Vagina (tissue), 2 donors: ENCODE results near the gene CCDC117.
"Not testable (repeated sequence)": the region's sequence is repeated elsewhere in the genome, so short reads cannot be mapped to it uniquely, and the experiment has no call there.

Experiments
- POLR2A ChIP-seq, 2 donors: fragments of 450-650 bp; IDR thresholded peaks; one replicate each; pipeline ENCODE4 v1.6.1; 2017; ENCODE audit warnings: antibody characterized with exemption in 2 of 2, mild to moderate bottlenecking in 2 of 2, moderate library complexity in 2 of 2
- TF ChIP-seq, protein P1 (sequence below), 3 experiments: fragments of 450-650 bp in 2 of 3; fragments of 200-600 bp in 1 of 3; sonication (generic) in 1 of 3; IDR thresholded peaks; one replicate each; pipeline ENCODE4 v1.5.1; 2017 to 2019; ENCODE audit warnings: antibody characterized with exemption in 3 of 3, mild to moderate bottlenecking in 2 of 3, moderate library complexity in 2 of 3

DNA sequence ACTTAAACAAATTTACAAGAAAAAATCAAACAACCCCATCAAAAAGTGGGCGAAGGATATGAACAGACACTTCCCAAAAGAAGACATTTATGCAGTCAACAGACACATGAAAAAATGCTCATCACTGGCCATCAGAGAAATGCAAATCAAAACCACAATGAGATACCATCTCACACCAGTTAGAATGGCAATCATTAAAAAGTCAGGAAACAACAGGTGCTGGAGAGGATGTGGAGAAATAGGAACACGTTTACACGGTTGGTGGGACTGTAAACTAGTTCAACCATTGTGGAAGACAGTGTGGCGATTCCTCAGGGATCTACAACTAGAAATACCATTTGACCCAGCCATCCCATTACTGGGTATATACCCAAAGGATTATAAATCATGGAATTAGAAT is 53.9 kb downstream of the CCDC117 start:
- TF ChIP-seq, protein P1, sequence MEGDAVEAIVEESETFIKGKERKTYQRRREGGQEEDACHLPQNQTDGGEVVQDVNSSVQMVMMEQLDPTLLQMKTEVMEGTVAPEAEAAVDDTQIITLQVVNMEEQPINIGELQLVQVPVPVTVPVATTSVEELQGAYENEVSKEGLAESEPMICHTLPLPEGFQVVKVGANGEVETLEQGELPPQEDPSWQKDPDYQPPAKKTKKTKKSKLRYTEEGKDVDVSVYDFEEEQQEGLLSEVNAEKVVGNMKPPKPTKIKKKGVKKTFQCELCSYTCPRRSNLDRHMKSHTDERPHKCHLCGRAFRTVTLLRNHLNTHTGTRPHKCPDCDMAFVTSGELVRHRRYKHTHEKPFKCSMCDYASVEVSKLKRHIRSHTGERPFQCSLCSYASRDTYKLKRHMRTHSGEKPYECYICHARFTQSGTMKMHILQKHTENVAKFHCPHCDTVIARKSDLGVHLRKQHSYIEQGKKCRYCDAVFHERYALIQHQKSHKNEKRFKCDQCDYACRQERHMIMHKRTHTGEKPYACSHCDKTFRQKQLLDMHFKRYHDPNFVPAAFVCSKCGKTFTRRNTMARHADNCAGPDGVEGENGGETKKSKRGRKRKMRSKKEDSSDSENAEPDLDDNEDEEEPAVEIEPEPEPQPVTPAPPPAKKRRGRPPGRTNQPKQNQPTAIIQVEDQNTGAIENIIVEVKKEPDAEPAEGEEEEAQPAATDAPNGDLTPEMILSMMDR (IDR thresholded peaks at IDR 0.05): not testable (repeated sequence)
- not testable (repeated sequence) for TF ChIP-seq POLR2A (IDR thresholded peaks at IDR 0.05)
